HL-60/S4 treated with phorbol 12-myristate 13-acetate at 8.2 ng/mL for 4 days and 3 days (cell line): ENCODE measurements around the gene HAPLN2.

Experiments
- in situ Hi-C: fragments of 300-500 bp; cut with MboI; formaldehyde crosslinking; loops from 2 replicates; pipeline ENCODE4 v1.15.0; 2022; ENCODE audit warnings: low sequenced_read_pairs

The HAPLN2 gene

GRCh38 chr1:156643049-156643777 lies 24.0 kb downstream of the HAPLN2 start:
- in situ Hi-C loops = no loop called here

- in situ Hi-C loops = no loop called here
Measured at GRCh38 chr1:156643778-156644092, 24.5 kb downstream of the HAPLN2 start.

GRCh38 chr1:156644146-156644545 lies 24.9 kb downstream of the HAPLN2 start:
- in situ Hi-C loops = no loop called here

GRCh38 chr1:156644640-156645039 lies 25.4 kb downstream of the HAPLN2 start:
- in situ Hi-C loops = no loop called here

GRCh38 chr1:156645056-156645455 lies 25.8 kb downstream of the HAPLN2 start:
- in situ Hi-C loops = no loop called here

GRCh38 chr1:156645666-156646065 lies 26.5 kb downstream of the HAPLN2 start:
- in situ Hi-C loops = no loop called here

- in situ Hi-C loops = no loop called here
Measured at GRCh38 chr1:156646738-156647211, 27.6 kb downstream of the HAPLN2 start.

- in situ Hi-C loops = no loop called here
Measured at GRCh38 chr1:156647351-156647750, 28.1 kb downstream of the HAPLN2 start.

- in situ Hi-C loops = no loop called here
Measured at GRCh38 chr1:156648496-156648895, 29.3 kb downstream of the HAPLN2 start.

GRCh38 chr1:156648951-156649350 lies 29.7 kb downstream of the HAPLN2 start:
- in situ Hi-C loops = no loop called here

GRCh38 chr1:156652131-156652991 lies 33.1 kb downstream of the HAPLN2 start:
- in situ Hi-C loops = no loop called here

GRCh38 chr1:156652992-156653355 lies 33.8 kb downstream of the HAPLN2 start:
- in situ Hi-C loops = no loop called here

- in situ Hi-C loops = no loop called here
Measured at GRCh38 chr1:156654700-156655099, 35.5 kb downstream of the HAPLN2 start.

- in situ Hi-C loops = no loop called here
Measured at GRCh38 chr1:156655151-156655903, 36.1 kb downstream of the HAPLN2 start.

GRCh38 chr1:156655904-156656516 lies 36.8 kb downstream of the HAPLN2 start:
- in situ Hi-C loops = no loop called here

GRCh38 chr1:156656806-156657740 lies 37.9 kb downstream of the HAPLN2 start:
- in situ Hi-C loops = no loop called here

- in situ Hi-C loops = no loop called here
Measured at GRCh38 chr1:156657741-156658319, 38.6 kb downstream of the HAPLN2 start.

GRCh38 chr1:156658496-156658895 lies 39.3 kb downstream of the HAPLN2 start:
- in situ Hi-C loops = no loop called here

GRCh38 chr1:156658945-156659574 lies 39.8 kb downstream of the HAPLN2 start:
- in situ Hi-C loops = no loop called here
